ENCODE data around the gene USP50. TPM values are rescaled to one million over a fixed set of nuclear protein-coding genes. Genes with fewer than 3 reads are reported as not detected.
"Not testable (repeated sequence)": the region's sequence is repeated elsewhere in the genome, so short reads cannot be mapped to it uniquely, and the experiment has no call there.

USP50 gene
- polyA plus RNA-seq, 1 donor from 2014 or later: 1.4 TPM

GRCh38 chr15:50513001-50513400 is 33.5 kb downstream of the USP50 start:
- no peak overlapping the region for H3K9ac ChIP-seq (ENCODE audit: low read length)
- no peak overlapping the region for H3K27ac ChIP-seq (ENCODE audit: low read length)

GRCh38 chr15:50506121-50506520 is 40.3 kb downstream of the USP50 start:
- Histone ChIP-seq H2AFZ (ENCODE audit: low read depth, low read length) (no peak overlapping the region), H3K36me3 (ENCODE audit: insufficient read depth, low read length) (no peaks in the 10 kb centered on the region), H3K4me2 (ENCODE audit: low read length) (no peak overlapping the region), H3K79me2 (replicated peaks; ENCODE audit: insufficient read depth, low read length) (no peaks in the 10 kb centered on the region), H3K9me3 (ENCODE audit: low read length) (no peaks in the 10 kb centered on the region), H4K20me1 (ENCODE audit: insufficient read depth) (no peaks in the 10 kb centered on the region), H3K4me3 (ENCODE audit: low read length) (no peak overlapping the region), H3K27me3 (ENCODE audit: insufficient read depth, low read depth, low read length) (no peaks in the 10 kb centered on the region), H3K27ac (ENCODE audit: low read length) (no peak overlapping the region), H3K9ac (ENCODE audit: low read length) (no peak overlapping the region), H3K9me2 (ENCODE audit: insufficient read depth, low read length) (no peaks in the 10 kb centered on the region), H3F3A (ENCODE audit: insufficient read depth, low read length, poor library complexity, severe bottlenecking) (no peaks in the 10 kb centered on the region)
- TF ChIP-seq TAF1 (IDR thresholded peaks at IDR 0.05; ENCODE audit: low read depth) (no peak), POLR2AphosphoS5 (IDR thresholded peaks at IDR 0.05) (no peak), EP300 (conservative IDR thresholded peaks at IDR 0.05; ENCODE audit: poor library complexity, severe bottlenecking) (no peak), MXI1 (conservative IDR thresholded peaks at IDR 0.05; ENCODE audit: poor library complexity, severe bottlenecking) (no peak), REST (IDR thresholded peaks at IDR 0.05; ENCODE audit: borderline replicate concordance) (no peak), EZH2 (IDR thresholded peaks at IDR 0.05; ENCODE audit: borderline replicate concordance, insufficient read depth, low read length, poor library complexity, severe bottlenecking) (no peak), RAD21 (conservative IDR thresholded peaks at IDR 0.05) (no peak), SMC3 (conservative IDR thresholded peaks at IDR 0.05; ENCODE audit: poor library complexity) (no peak)
- TF ChIP-seq, protein P1, sequence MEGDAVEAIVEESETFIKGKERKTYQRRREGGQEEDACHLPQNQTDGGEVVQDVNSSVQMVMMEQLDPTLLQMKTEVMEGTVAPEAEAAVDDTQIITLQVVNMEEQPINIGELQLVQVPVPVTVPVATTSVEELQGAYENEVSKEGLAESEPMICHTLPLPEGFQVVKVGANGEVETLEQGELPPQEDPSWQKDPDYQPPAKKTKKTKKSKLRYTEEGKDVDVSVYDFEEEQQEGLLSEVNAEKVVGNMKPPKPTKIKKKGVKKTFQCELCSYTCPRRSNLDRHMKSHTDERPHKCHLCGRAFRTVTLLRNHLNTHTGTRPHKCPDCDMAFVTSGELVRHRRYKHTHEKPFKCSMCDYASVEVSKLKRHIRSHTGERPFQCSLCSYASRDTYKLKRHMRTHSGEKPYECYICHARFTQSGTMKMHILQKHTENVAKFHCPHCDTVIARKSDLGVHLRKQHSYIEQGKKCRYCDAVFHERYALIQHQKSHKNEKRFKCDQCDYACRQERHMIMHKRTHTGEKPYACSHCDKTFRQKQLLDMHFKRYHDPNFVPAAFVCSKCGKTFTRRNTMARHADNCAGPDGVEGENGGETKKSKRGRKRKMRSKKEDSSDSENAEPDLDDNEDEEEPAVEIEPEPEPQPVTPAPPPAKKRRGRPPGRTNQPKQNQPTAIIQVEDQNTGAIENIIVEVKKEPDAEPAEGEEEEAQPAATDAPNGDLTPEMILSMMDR (IDR thresholded peaks at IDR 0.05; ENCODE audit: poor library complexity, severe bottlenecking): no peak

More at GRCh38 chr15:50513001-50513400, 33.5 kb downstream of the USP50 start:
- Histone ChIP-seq H3K27me3 (ENCODE audit: insufficient read depth, low read depth, low read length) (no peaks in the 10 kb centered on the region), H3K36me3 (ENCODE audit: insufficient read depth, low read length) (peaks cover 4% of the 10 kb centered on the region), H2AFZ (ENCODE audit: low read depth, low read length) (no peak overlapping the region), H3F3A (ENCODE audit: insufficient read depth, low read length, poor library complexity, severe bottlenecking) (no peaks in the 10 kb centered on the region), H3K79me2 (replicated peaks; ENCODE audit: insufficient read depth, low read length) (no peaks in the 10 kb centered on the region), H3K9me3 (ENCODE audit: low read length) (no peaks in the 10 kb centered on the region), H3K4me3 (ENCODE audit: low read length) (no peak overlapping the region), H3K9me2 (ENCODE audit: insufficient read depth, low read length) (no peaks in the 10 kb centered on the region), H3K4me2 (ENCODE audit: low read length) (no peak overlapping the region), H4K20me1 (ENCODE audit: insufficient read depth) (no peaks in the 10 kb centered on the region)
- TF ChIP-seq REST (IDR thresholded peaks at IDR 0.05; ENCODE audit: borderline replicate concordance): no peak

DNA sequence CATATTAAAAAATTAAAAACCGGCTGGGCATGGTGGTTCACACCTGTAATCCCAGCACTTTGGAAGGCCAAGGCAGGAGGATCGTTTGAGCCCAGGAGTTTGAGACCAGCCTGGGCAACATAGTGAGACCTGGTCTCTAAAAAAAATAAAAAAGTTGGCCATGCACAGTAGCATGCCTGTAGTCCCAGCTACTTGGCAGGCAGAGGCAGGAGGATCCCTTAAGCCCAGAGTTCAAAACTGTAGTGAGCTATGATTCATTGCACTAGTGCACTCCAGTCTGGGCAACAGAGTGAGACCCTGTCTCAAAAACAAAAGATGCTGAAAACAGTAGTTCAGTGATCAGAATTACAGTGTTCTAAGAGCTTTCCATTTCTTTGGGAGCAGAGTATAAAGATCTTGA is 40.8 kb downstream of the USP50 start:
- not testable (repeated sequence) for H3K36me3 ChIP-seq (ENCODE audit: insufficient read depth, low read length); H2AFZ ChIP-seq (ENCODE audit: low read depth, low read length); H3K9me2 ChIP-seq (ENCODE audit: insufficient read depth, low read length); H3F3A ChIP-seq (ENCODE audit: insufficient read depth, low read length, poor library complexity, severe bottlenecking); H3K27ac ChIP-seq (ENCODE audit: low read length); H4K20me1 ChIP-seq (ENCODE audit: insufficient read depth); H3K4me3 ChIP-seq (ENCODE audit: low read length); H3K79me2 ChIP-seq (replicated peaks; ENCODE audit: insufficient read depth, low read length); H3K9ac ChIP-seq (ENCODE audit: low read length); H3K9me3 ChIP-seq (ENCODE audit: low read length); H3K4me2 ChIP-seq (ENCODE audit: low read length); H3K27me3 ChIP-seq (ENCODE audit: insufficient read depth, low read depth, low read length)
